ENCODE data around the gene FAM3D. TPM values are rescaled to one million over a fixed set of nuclear protein-coding genes. Genes with fewer than 3 reads are reported as not detected.

The FAM3D gene
- total RNA-seq, 1 donor from 2014 or later: 5.8 TPM

- ATAC-seq: no peak
- no peak overlapping the region for H3K4me3 ChIP-seq
- H3K9me3 ChIP-seq: no peaks in the 10 kb centered on the region
- intact Hi-C loops (cut with DNase I): no loop called here
- no peak for DNase-seq
- TF ChIP-seq, protein P1, sequence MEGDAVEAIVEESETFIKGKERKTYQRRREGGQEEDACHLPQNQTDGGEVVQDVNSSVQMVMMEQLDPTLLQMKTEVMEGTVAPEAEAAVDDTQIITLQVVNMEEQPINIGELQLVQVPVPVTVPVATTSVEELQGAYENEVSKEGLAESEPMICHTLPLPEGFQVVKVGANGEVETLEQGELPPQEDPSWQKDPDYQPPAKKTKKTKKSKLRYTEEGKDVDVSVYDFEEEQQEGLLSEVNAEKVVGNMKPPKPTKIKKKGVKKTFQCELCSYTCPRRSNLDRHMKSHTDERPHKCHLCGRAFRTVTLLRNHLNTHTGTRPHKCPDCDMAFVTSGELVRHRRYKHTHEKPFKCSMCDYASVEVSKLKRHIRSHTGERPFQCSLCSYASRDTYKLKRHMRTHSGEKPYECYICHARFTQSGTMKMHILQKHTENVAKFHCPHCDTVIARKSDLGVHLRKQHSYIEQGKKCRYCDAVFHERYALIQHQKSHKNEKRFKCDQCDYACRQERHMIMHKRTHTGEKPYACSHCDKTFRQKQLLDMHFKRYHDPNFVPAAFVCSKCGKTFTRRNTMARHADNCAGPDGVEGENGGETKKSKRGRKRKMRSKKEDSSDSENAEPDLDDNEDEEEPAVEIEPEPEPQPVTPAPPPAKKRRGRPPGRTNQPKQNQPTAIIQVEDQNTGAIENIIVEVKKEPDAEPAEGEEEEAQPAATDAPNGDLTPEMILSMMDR (IDR thresholded peaks at IDR 0.05): no peak
- H3K4me1 ChIP-seq: no peaks in the 10 kb centered on the region
- H3K27ac ChIP-seq: no peak overlapping the region
- H3K27me3 ChIP-seq (ENCODE audit: low read depth): no peaks in the 10 kb centered on the region
- H3K36me3 ChIP-seq: no peaks in the 10 kb centered on the region
These were observed 13.9 kb downstream of the FAM3D start for GRCh38 chr3:58652624-58653023.

DNA sequence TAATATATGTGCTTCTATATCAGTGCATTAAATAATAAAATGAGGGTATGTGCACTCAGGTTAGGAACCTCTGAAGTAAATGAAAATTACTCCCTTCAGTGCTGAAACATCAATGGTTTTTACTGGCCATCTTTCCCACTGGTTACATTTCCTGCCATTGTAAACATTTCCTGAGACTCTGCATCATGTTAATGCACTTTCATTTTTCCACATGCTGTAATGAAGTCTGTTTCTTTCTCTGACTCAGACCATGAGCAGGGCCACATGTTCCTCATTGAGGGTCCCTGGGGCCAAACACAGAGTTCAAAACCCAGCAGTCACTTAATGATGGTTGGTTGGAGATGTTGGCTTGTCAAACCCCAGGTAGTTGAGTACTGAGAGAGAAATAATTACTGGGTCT, 15.3 kb downstream of the FAM3D start:
- TF ChIP-seq, protein P1 (IDR thresholded peaks at IDR 0.05): no peak
- no peak for DNase-seq
- H3K27ac ChIP-seq: no peak overlapping the region
- intact Hi-C loops (cut with DNase I): no loop called here
- no peaks in the 10 kb centered on the region for H3K4me1 ChIP-seq
- H3K27me3 ChIP-seq (ENCODE audit: low read depth): no peaks in the 10 kb centered on the region
- H3K9me3 ChIP-seq: no peaks in the 10 kb centered on the region
- no peak for ATAC-seq
- H3K4me3 ChIP-seq: no peak overlapping the region
- H3K36me3 ChIP-seq: no peaks in the 10 kb centered on the region

GRCh38 chr3:58647381-58648141, 19.0 kb downstream of the FAM3D start:
- no peak for DNase-seq
- H3K27me3 ChIP-seq (ENCODE audit: low read depth): no peaks in the 10 kb centered on the region
- no peaks in the 10 kb centered on the region for H3K9me3 ChIP-seq
- H3K4me3 ChIP-seq: no peak overlapping the region
- intact Hi-C loops (cut with DNase I): no loop called here
- no peak for ATAC-seq
- no peaks in the 10 kb centered on the region for H3K4me1 ChIP-seq
- H3K36me3 ChIP-seq: no peaks in the 10 kb centered on the region
- TF ChIP-seq, protein P1 (IDR thresholded peaks at IDR 0.05): no peak
- no peak overlapping the region for H3K27ac ChIP-seq

- DNase-seq (no peak), ATAC-seq (no peak)
- no peak overlapping the region for H3K27ac ChIP-seq
- H3K9me3 ChIP-seq: no peaks in the 10 kb centered on the region
- H3K27me3 ChIP-seq (ENCODE audit: low read depth): no peaks in the 10 kb centered on the region
- no peaks in the 10 kb centered on the region for H3K36me3 ChIP-seq
- no peak overlapping the region for H3K4me3 ChIP-seq
- TF ChIP-seq, protein P1 (IDR thresholded peaks at IDR 0.05): no peak
- H3K4me1 ChIP-seq: no peaks in the 10 kb centered on the region
- intact Hi-C loops (cut with DNase I): no loop called here
These were observed 20.1 kb downstream of the FAM3D start for GRCh38 chr3:58646503-58646902.

GRCh38 chr3:58645726-58646125, 20.8 kb downstream of the FAM3D start:
- no peaks in the 10 kb centered on the region for H3K9me3 ChIP-seq
- H3K27ac ChIP-seq: no peak overlapping the region
- H3K4me1 ChIP-seq: peaks cover 2% of the 10 kb centered on the region
- no peaks in the 10 kb centered on the region for H3K36me3 ChIP-seq
- TF ChIP-seq, protein P1 (IDR thresholded peaks at IDR 0.05): no peak
- H3K27me3 ChIP-seq (ENCODE audit: low read depth): no peaks in the 10 kb centered on the region
- DNase-seq (no peak), ATAC-seq (no peak)
- H3K4me3 ChIP-seq: no peak overlapping the region
- intact Hi-C loops (cut with DNase I): no loop called here

Measured in lower lobe of right lung (tissue), 2 donors.